Effector memory CD8-positive, alpha-beta T cell (primary cell): ENCODE results near the gene C2orf49.
A peak's percentile ranks its signal among the peaks of the same experiment; 100 is the strongest.

Experiments
- ATAC-seq: fragments of 150-1000 bp; cut with Tn5 transposase; replicated peaks from 2 replicates; pipeline ENCODE4 v1.10.0; 2021; ENCODE audit warnings: mild to moderate bottlenecking, moderate library complexity
- DNase-seq, 3 experiments: peaks; one replicate each; pipeline ENCODE4 v3.0.0; 2021
- H3K27ac Mint-ChIP-seq, 2 donors: one replicate each; pipeline ENCODE4 v1.8.0; 2022; ENCODE audit warnings: mild to moderate bottlenecking in 2 of 2, mixed read lengths in 2 of 2, moderate library complexity in 2 of 2
- H3K27me3 Mint-ChIP-seq, 2 donors: one replicate each; pipeline ENCODE4 v1.8.0; 2022; ENCODE audit warnings: mixed read lengths in 2 of 2
- H3K36me3 Mint-ChIP-seq: one replicate; pipeline ENCODE4 v1.8.0; 2022; ENCODE audit warnings: mild to moderate bottlenecking, moderate library complexity, mixed read lengths; ENCODE audit not compliant: insufficient read depth
- H3K4me1 Mint-ChIP-seq, 2 donors: one replicate each; pipeline ENCODE4 v1.8.0; 2022; ENCODE audit warnings: low read depth in 2 of 2, mixed read lengths in 2 of 2
- H3K4me3 Mint-ChIP-seq, 2 donors: one replicate each; pipeline ENCODE4 v1.8.0; 2022; ENCODE audit warnings: mild to moderate bottlenecking in 2 of 2, mixed read lengths in 2 of 2, moderate library complexity in 2 of 2
- H3K9me3 Mint-ChIP-seq, 2 donors: one replicate each; pipeline ENCODE4 v1.8.0; 2022; ENCODE audit warnings: mixed read lengths in 2 of 2

The C2orf49 gene

DNA sequence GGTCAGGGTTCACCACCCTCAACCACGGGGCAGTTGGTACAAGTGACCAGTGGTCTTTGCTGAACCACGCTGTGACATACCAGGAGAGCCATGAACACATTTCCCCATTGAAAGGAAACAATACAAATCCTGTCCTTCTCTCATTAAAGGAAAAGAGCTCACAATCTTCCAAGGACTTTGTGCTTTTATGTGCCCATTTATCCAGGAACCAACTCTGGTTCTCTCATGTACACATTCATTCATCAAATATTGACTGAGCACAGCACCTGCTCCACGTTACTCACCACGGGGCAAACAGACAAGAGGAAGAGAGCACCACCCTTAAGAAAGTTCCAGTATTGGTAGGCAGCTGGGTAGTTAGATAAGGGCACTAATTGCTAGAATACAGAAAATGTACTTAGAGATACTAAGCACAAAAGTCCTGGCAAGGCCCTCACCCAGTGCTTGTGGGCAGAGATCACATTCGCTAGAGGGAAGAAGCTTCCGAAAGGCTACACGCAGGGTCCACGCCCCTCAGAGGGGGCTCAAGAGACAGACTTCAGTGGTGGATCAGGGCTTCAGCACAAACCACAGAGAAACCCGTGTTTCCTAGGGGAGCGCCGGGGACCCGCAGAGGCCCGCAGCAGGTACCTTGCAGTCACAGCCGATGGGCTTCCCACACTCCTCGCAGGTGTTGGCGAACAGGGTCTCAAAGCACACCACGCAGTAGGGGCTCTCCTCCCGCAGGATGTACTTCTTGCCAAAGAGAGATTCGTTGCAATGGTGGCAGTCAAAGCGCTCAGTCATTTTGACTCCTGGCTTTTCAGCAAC, 48.6 kb downstream of the C2orf49 start:
- no peaks in the 10 kb centered on the region for H3K4me1 Mint-ChIP-seq
- H3K27ac Mint-ChIP-seq, result no peak overlapping the region
- H3K9me3 Mint-ChIP-seq, result no peaks in the 10 kb centered on the region
- no peaks in the 10 kb centered on the region for H3K36me3 Mint-ChIP-seq
- ATAC-seq (no peak), DNase-seq (no peak)
- H3K27me3 Mint-ChIP-seq, result peaks cover 13 to 40% of the 10 kb centered on the region in 2 donors
- no peak overlapping the region for H3K4me3 Mint-ChIP-seq

DNA sequence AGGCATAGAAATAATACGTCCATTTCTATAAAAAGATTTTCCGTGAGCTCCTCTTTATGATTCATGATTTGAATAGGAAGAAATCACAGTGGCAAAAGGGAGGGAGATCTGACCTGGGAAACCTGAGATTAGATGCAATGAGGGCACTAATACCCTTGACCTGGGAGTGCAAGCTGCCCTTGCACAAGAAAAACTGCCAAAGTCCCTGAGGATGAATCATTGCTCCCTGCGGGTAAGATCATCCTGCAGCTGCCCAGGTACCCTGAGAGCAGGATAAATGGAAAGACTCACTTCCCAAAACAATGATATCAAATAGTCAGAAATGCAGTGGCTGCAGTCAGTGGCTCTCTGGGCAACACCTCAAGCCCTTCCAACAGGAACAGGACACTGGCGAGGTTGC, 49.9 kb downstream of the C2orf49 start:
- Mint-ChIP-seq H3K9me3 (no peaks in the 10 kb centered on the region), H3K27me3 (peaks cover 13 to 40% of the 10 kb centered on the region in 2 donors)
- no peak for ATAC-seq

DNA sequence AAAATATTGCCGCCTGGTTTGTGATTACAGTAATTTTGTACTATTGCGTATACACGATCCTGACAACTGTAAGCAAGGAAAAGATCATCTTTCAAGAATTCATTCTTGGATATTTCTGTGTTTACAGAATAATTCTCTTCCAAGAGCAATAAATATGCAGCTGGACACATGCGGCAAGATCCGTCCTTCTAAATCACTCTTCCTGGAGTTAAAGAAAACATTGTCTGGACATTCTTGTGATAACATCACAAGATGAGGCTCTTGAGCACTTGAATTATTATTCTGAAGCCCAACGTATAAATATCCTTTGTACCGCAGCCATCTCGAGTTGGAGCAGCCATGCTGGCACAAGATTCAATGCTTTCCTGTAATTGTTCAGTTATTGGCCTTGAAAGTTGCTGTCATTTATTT, 51.6 kb downstream of the C2orf49 start:
- no peak overlapping the region for H3K4me3 Mint-ChIP-seq
- no peaks in the 10 kb centered on the region for H3K36me3 Mint-ChIP-seq
- no peaks in the 10 kb centered on the region for H3K9me3 Mint-ChIP-seq
- H3K4me1 Mint-ChIP-seq, result no peaks in the 10 kb centered on the region
- DNase-seq, result no peak
- peaks cover 18 to 32% of the 10 kb centered on the region in 2 donors for H3K27me3 Mint-ChIP-seq
- no peak for ATAC-seq
- H3K27ac Mint-ChIP-seq, result no peak overlapping the region

More for the DNA sequence above, 49.9 kb downstream of the C2orf49 start:
- Mint-ChIP-seq H3K36me3 (no peaks in the 10 kb centered on the region), H3K4me3 (no peak overlapping the region), H3K27ac (no peak overlapping the region), H3K4me1 (no peaks in the 10 kb centered on the region)
- DNase-seq, result no peak

DNA sequence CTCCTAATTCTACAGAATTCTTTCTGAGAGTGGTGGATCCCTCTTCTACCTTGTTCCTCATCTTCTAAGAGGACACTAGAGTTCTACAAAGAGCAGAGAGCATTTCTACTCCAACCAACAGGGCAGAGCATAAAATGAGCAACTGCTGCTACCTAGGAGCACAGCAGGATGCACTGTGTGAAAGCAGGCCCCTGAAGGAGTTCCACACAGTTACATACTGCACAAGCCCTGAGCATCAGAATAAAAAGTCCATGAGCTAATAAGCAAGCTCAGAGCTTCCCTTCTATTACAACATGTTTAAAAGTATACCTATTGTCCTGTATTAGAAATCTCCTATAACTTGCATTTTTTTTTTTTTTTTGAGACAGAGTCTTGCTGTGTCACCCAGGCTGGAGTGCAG, 53.1 kb downstream of the C2orf49 start:
- H3K36me3 Mint-ChIP-seq, result no peaks in the 10 kb centered on the region
- H3K9me3 Mint-ChIP-seq, result no peaks in the 10 kb centered on the region
- H3K4me1 Mint-ChIP-seq, result no peaks in the 10 kb centered on the region
- DNase-seq, result no peak
- H3K27me3 Mint-ChIP-seq, result peaks cover 24% of the 10 kb centered on the region in 2 donors
- no peak for ATAC-seq
- H3K4me3 Mint-ChIP-seq, result no peak overlapping the region
- peak overlapping the region in 1 of 2 donors; percentile 20 for H3K27ac Mint-ChIP-seq

DNA sequence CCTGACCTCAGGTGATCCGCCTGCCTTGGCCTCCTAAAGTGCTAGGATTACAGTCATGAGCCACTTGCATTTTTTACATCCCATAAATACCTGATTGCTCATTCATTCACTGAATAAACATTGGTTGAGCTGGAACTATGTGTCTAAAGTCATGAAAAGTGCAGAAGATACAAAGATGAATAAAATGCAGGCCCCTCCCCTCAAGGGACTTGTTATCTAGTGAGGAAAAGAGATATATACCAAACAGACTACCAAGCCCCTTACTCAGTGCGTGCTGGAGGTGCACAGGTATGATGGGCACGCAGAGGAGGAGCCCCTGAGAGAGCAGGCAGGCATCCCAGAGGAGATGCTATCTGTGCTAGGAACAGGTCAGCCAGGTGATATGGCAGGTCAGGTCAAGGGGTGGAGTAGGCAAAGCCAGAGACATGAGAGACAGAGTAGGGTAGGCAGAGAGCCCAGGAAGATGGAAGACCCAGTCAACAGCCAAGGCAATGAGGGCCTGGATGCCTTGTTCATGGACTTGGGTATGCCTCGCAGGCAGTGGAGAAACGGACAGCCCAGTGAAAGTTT, 53.8 kb downstream of the C2orf49 start:
- H3K36me3 Mint-ChIP-seq, result no peaks in the 10 kb centered on the region
- no peak overlapping the region for H3K27ac Mint-ChIP-seq
- H3K9me3 Mint-ChIP-seq, result no peaks in the 10 kb centered on the region
- DNase-seq, result no peak
- no peak overlapping the region for H3K4me3 Mint-ChIP-seq
- ATAC-seq, result no peak
- H3K27me3 Mint-ChIP-seq, result peaks cover 25 to 30% of the 10 kb centered on the region in 2 donors
- H3K4me1 Mint-ChIP-seq, result no peaks in the 10 kb centered on the region

DNA sequence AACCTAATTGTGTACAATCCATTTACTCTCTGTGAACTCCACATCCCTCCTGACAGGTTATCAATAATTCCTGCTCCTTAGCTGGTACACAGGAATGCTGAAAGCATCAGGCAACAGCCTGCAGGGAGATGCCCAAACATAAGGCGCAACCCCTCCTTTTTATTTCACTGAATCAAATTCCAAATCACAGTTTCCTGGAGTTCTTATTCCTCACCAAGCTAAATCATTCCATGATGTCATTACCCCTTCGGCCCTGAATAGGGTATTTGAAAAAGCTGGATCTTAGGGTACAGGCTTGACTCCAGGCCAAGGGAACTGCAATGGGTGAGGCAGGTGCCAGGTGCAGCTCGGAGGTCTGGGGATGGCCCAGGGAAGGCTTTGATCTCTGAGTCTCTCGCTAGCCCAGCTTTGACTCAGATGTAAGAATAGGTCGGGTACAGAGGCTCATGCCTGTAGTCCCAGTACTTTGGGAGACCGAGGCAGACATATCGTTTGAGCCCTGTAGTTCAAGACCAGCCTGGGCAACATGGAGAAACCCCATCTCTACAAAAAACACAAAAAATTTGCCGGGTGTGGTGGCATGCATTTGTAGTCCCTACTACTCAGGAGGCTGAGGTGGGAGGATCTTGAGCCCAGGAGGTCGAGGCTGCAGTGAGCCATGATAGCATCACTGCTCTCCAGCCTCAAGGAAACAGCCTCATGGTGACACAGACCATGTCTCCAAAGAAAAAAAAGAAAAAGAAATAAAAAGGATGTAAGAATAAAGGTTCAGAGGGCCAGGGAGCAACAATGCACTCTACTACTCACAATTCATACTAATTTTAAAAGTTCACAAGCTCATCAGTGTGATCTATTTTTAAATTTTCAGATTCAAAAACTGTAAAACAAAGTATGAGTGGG, 54.7 kb downstream of the C2orf49 start:
- no peak overlapping the region for H3K27ac Mint-ChIP-seq
- H3K4me1 Mint-ChIP-seq, result no peaks in the 10 kb centered on the region
- no peaks in the 10 kb centered on the region for H3K36me3 Mint-ChIP-seq
- no peak for ATAC-seq
- no peaks in the 10 kb centered on the region for H3K9me3 Mint-ChIP-seq
- H3K4me3 Mint-ChIP-seq, result no peak overlapping the region
- no peak for DNase-seq
- peaks cover 30 to 36% of the 10 kb centered on the region in 2 donors for H3K27me3 Mint-ChIP-seq

DNA sequence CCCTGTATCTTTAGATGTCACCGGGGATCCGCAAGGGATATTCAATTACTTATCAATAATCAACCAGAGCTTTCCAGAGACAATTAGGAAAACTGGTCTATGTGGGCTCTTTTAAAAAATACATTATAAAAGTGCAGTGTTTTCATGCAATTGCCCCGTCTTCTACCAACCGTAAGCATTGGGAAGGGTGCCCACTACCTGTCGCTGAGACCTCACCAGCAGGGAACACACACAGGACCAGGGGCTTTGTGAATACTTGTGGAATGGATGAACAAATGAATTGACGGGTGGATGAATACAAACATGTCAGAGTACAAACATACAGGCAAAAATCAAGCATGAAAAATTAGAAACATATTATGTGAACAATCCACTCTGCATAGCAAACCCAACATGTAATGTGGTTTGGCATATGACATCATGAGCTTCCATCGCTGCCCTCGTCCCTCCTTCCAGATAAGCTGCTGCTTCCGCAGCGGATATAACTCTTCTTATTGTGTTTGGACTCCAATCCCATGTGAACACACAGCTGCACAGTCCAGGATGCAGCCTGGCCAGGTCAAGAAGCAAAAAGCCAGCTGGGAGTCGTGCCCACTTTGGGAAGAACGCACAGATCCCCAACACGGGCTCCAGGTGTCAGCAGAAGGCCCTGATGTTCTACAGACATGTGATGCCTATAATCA, 56.2 kb downstream of the C2orf49 start:
- no peaks in the 10 kb centered on the region for H3K36me3 Mint-ChIP-seq
- no peak overlapping the region for H3K4me3 Mint-ChIP-seq
- H3K27me3 Mint-ChIP-seq, result peaks cover 23 to 37% of the 10 kb centered on the region in 2 donors
- ATAC-seq (no peak), DNase-seq (no peak)
- H3K4me1 Mint-ChIP-seq, result peaks cover 0 to 3% of the 10 kb centered on the region in 2 donors
- H3K27ac Mint-ChIP-seq, result no peak overlapping the region
- H3K9me3 Mint-ChIP-seq, result no peaks in the 10 kb centered on the region

DNA sequence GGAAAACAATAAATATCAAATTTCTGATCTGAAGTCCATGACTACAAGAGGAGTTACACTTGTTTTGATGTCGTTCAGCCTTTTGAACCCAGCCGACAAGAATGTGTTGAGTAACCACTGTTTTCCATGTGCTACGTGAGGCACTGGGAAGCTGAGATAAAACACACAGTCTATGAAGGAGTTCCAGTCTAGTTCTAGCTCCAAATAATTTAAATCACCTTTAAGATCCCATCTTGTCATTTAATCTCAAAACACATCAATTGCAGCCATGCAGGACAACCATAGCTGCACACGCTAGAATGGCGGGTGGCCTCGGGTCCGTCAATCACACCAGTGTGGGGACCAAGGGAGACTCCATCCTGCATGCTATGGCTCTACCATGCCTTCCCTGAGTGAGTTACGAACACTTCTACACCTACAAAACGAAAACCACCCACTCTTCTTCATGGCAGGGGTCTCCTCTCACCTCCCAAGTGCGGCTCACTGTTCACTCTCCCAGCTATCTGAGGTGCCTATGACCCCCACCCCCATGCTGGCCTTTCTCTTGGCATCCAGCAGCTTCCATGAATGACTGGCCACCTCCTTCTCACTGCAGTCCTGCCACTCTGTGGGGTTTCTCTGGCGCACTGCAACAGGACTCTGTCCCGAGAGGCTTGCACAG, 57.7 kb downstream of the C2orf49 start:
- Mint-ChIP-seq H3K4me1 (peaks cover 2 to 3% of the 10 kb centered on the region in 2 donors), H3K27me3 (peaks cover 39 to 44% of the 10 kb centered on the region in 2 donors), H3K27ac (no peak overlapping the region), H3K36me3 (no peaks in the 10 kb centered on the region), H3K4me3 (no peak overlapping the region), H3K9me3 (no peaks in the 10 kb centered on the region)
- ATAC-seq (no peak), DNase-seq (no peak)

DNA sequence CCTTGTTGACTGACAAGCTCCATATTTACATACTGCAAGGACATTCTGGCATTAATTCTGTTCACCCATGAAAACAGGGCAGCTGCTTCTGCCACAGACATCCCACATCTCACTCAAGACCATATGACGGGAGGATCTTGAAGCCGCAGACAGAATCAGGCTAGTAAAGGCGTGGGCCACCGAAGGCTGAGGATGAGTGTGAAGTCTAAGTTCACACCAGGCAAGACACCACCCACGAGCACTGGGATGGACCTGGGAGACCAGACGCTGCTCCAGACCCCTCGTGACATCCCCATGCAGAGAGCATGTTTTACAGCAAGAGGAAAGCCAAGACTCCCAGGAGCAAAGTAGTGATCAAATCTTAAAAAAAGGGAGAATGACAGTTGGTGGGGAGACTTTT, 58.4 kb downstream of the C2orf49 start:
- H3K27ac Mint-ChIP-seq, result no peak overlapping the region
- H3K27me3 Mint-ChIP-seq, result peaks cover 44% of the 10 kb centered on the region in 2 donors
- H3K36me3 Mint-ChIP-seq, result no peaks in the 10 kb centered on the region
- no peak overlapping the region for H3K4me3 Mint-ChIP-seq
- H3K4me1 Mint-ChIP-seq, result peaks cover 2 to 3% of the 10 kb centered on the region in 2 donors
- no peak for ATAC-seq
- no peak for DNase-seq
- no peaks in the 10 kb centered on the region for H3K9me3 Mint-ChIP-seq

DNA sequence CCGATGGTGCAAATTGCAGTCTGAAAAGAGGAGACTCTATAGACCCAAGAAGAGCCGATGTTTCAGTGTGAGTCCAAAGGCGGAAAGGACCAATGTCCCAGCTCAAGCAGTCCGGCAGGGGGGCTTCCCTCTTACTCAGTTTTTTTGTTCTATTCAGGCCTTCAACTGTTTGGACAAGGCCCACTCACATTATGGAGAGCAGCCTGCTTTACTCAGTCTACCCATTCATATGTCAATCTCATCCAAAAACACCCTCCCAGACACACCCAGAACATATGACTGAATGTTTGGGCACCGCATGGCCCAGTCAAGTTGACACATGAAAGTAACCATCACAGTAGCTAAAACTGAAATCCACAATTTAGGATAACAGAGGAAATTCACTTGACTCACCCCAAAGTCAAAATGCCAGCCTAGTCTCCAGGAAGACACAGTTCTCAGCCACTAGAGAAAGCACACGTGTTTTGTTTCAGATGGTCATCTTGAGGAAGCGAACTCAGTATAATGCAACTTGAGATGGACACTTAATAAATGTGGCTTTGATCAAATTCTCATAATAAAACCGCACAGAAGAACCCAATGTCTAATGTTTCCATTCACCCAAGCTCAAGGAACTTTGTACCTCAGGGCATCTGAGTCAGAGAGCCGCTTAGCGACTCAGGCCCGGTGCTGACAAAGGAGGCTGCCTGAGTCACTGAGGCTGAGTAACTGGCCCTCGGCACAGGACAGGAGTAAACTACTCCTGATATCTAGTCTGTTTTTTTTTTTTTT, 59.1 kb downstream of the C2orf49 start:
- DNase-seq, result no peak
- H3K27ac Mint-ChIP-seq, result no peak overlapping the region
- no peak overlapping the region for H3K4me3 Mint-ChIP-seq
- peaks cover 44 to 49% of the 10 kb centered on the region in 2 donors for H3K27me3 Mint-ChIP-seq
- H3K9me3 Mint-ChIP-seq, result no peaks in the 10 kb centered on the region
- peaks cover 2 to 3% of the 10 kb centered on the region in 2 donors for H3K4me1 Mint-ChIP-seq
- no peak for ATAC-seq
- no peaks in the 10 kb centered on the region for H3K36me3 Mint-ChIP-seq

DNA sequence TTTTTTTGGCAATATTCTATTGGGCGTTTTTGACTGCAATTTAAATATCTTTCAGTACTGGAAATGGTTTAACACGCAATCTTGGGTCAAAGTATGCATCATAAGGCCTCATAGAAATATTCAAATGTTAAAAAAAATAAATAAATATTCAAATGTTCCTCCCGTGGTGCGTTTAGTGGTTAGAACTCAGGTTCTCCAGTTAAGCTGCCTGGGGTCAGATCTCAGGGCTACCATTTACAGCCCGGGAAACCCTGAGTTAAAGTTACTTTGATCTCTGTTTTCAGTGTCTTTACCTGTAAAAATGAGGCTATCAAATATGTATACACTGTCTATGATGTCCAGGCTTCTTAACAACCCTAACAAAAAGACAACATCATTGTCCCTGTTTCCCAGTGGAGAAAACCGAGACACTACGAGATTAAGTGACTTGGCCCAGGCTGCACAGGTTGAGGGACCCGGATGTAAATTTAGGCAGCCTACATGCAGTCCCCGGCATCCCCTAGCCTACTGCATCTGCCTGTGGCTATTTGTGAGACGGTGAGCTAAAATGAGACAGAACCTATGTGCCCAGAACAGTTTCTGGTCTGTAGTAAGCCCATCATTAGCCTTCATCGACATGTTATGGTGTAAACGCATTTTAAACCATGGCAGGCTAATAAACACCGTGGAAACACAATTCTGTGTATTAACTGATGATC, 59.8 kb downstream of the C2orf49 start:
- H3K9me3 Mint-ChIP-seq, result no peaks in the 10 kb centered on the region
- DNase-seq (no peak), ATAC-seq (no peak)
- H3K36me3 Mint-ChIP-seq, result no peaks in the 10 kb centered on the region
- H3K27ac Mint-ChIP-seq, result no peak overlapping the region
- H3K4me3 Mint-ChIP-seq, result no peak overlapping the region
- peaks cover 44 to 49% of the 10 kb centered on the region in 2 donors for H3K27me3 Mint-ChIP-seq
- H3K4me1 Mint-ChIP-seq, result peaks cover 2 to 3% of the 10 kb centered on the region in 2 donors

DNA sequence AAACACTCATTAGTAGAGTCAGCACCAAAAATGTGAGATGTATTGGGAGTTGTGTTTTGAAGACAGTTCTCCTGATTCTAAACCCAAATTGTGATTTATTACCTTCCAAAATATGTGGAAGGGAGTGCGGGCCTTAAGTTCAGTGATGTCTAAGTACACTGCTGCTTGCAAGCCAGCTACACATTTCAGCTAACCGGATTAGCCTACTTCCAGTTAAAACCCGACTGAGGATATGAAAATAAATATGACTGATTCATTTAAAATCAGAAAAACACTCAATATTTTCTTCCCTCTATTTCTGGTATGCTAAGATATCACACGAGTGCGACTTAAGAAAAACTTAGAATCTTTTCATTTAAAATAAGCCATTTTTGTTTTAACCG, 60.6 kb downstream of the C2orf49 start:
- Mint-ChIP-seq H3K27ac (no peak overlapping the region), H3K36me3 (no peaks in the 10 kb centered on the region), H3K27me3 (peaks cover 47 to 51% of the 10 kb centered on the region in 2 donors), H3K4me3 (peak overlapping the region; percentile 71 to 79), H3K4me1 (peaks cover 2 to 3% of the 10 kb centered on the region in 2 donors), H3K9me3 (no peaks in the 10 kb centered on the region)
- ATAC-seq (no peak), DNase-seq (no peak)
